Measurements from ENCODE around the gene ZNF546.

Gene ZNF546

GRCh38 chr19:40055832-40056504, 59.1 kb downstream of the ZNF546 start, which contains the start of gene ZNF780B:
Gene ZNF780B, minus strand, starts transcription at chr19:40056231. Its CDS starts 5,899 bp downstream, at chr19:40050332.
- peak; percentile 40 to 70 (median 42) for DNase-seq (ENCODE audit: low read depth in 3 of 3)

DNA sequence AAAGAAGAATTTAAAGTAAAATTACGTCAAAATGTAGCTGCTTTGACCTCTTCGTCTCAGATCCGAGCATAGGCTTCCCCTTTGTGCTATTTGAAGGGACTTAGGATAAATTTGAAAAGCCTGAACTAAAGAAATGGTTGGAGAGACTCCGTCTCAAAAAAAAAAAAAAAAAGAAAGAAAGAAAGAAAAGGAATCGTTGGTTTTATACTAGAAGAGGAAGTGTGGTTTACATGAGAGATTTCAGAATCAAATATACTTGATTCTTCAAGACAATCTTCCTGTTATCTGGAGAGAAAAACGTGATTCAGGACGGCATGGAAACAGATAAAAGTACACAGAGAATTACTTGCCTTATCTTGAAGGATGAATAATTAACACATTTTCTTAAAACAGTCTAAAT, 59.6 kb downstream of the ZNF546 start:
- no peak for DNase-seq (ENCODE audit: low read depth in 3 of 3)

DNA sequence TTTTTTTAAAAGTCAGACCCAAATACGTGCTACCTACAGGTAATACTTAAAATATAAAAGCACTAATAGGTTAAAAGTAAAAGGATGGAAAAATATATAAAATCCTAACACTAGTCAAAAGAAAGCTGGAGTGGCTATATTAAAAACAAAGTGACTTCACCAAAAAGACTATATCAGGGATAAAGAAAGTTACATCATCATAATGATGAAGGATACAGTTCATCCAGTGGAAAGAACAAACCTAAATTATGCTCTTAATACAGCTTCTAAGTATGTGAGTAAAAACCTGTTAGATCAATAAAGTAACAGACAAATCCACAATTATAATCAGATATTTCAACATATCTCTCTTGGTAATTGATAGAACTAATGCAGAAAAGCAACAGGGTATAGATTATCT, 60.3 kb downstream of the ZNF546 start:
- no peak for DNase-seq (ENCODE audit: low read depth in 3 of 3)

DNA sequence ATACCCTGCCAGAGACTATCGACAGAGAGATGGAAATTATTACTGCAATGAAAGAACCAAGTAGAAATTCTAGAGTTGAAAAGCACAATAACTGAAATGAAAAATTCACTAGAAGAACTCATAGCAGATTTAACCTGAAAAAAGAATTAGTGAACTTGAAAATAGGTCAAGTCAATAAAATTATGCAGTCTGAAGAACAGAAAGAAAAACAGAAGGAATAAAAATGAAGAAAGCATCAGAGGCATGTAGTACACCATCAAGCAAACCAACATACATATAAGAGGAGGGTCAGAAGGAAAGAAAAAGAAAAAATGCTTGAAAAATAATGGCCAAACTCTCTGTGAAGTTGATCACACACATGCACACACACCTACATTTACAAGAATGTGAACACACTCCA, 62.8 kb downstream of the ZNF546 start:
- DNase-seq (ENCODE audit: low read depth in 3 of 3), result no peak

DNA sequence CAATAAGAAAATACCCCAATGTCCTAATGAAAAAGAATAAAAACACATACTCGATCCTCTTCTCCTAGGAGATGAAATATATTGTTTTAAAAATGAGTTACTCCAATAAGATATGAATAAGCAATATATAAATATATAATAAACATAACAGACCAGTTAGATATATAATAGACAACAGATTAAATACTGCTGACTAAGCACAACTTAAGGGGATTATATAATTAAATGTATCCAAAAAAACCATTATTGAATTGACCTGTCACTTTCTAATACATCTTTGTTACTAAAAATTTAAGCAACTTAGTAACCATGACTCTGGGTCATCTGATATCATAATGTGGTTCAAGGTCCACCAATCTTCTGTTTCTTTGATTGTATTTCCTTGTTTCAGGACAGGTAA, 73.2 kb downstream of the ZNF546 start:
- no peak for DNase-seq (ENCODE audit: low read depth in 3 of 3)
